Measurements from ENCODE around the gene PLEKHA1. TPM values are rescaled to one million over a fixed set of nuclear protein-coding genes. Genes with fewer than 3 reads are reported as not detected.

Gene PLEKHA1
- total and polyA plus RNA-seq, 2 of the 4 experiments (the other 2 are of a cell fraction) = 7.2 to 9.5 TPM

DNA sequence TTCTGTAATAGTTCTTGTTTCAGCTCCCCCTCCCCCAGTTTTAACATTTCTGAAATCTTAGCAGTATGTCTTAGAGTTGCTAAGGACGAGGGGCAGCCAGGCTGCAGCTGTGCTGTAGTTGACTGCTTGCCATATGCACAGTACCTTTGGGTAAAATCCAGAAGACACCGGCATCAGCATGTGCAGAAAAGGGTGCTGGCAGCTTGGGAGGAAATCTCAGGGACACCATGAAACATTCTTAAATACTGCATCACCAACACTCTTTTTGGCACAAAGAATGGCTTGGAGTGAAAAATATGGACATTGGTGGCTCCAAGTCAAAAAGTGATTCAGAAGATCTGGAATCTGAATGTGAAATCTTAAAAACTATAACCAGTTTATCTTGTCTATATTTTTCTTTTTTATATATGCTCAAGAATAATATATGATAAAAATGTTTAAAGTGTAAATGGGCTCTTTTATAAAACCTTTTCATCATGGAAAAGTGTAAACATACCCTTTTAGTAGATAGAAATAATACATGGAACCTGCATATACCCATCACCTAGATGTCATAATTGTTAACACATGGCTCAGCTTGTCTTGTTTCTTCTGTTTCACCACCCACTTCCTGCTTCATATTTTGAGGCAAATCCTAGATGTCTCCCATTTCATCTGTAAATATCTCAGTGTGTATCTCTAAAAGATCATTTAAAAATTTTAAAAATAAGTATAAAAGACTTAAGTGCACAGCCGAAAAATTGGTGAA lies 45.5 kb downstream of the PLEKHA1 start:
- DNase-seq (peak; percentile 85), ATAC-seq (ENCODE audit: low read depth) (peak; percentile 66)
- Histone ChIP-seq H3K27ac (ENCODE audit: insufficient read depth, low read length) (no peak overlapping the region), H3K27me3 (ENCODE audit: control insufficient read depth, insufficient read depth, low read length) (no peaks in the 10 kb centered on the region), H3K4ac (ENCODE audit: low read depth, low read length) (no peak overlapping the region), H2AK5ac (ENCODE audit: low read depth, low read length) (no peak overlapping the region), H3K18ac (ENCODE audit: low read depth, low read length) (no peak overlapping the region), H4K91ac (ENCODE audit: insufficient read depth, low read depth, low read length) (no peak overlapping the region), H3K36me3 (ENCODE audit: control insufficient read depth, insufficient read depth, low read length) (peaks cover 2% of the 10 kb centered on the region; the same call in 1 of the 2 replicates), H3K79me1 (ENCODE audit: low read depth in 1 of 2, low read length in 2 of 2) (no peaks in the 10 kb centered on the region), H2BK120ac (ENCODE audit: low read depth, low read length) (no peak overlapping the region), H3K14ac (replicated peaks; ENCODE audit: low read depth, low read length) (no peak overlapping the region), H3K4me1 (ENCODE audit: control insufficient read depth, insufficient read depth, low read length) (peaks cover 4% of the 10 kb centered on the region), H3K56ac (ENCODE audit: extremely low read depth, insufficient read depth, low read length) (no peak overlapping the region), H3K4me3 (ENCODE audit: insufficient read depth, low read depth, low read length) (no peak overlapping the region), H2BK5ac (ENCODE audit: low read depth, low read length, poor library complexity, severe bottlenecking) (no peak overlapping the region), H3K9me1 (ENCODE audit: insufficient read depth, low read length) (peaks cover 5% of the 10 kb centered on the region), H4K5ac (ENCODE audit: low read depth, low read length) (no peak overlapping the region), H4K8ac (ENCODE audit: low read depth in 2 of 2, low read length in 2 of 2) (no peak overlapping the region), H2BK15ac (ENCODE audit: low read depth, low read length) (no peak overlapping the region), H3K9me3 (ENCODE audit: control insufficient read depth, insufficient read depth, low read length) (no peaks in the 10 kb centered on the region), H2BK20ac (ENCODE audit: low read depth, low read length) (no peak overlapping the region), H3K4me2 (ENCODE audit: low read depth, low read length) (peak overlapping the region; percentile 21; the same call in 1 of the 2 replicates), H2AFZ (replicated peaks; ENCODE audit: low read length, poor library complexity) (peak overlapping the region; percentile 56), H3K9ac (ENCODE audit: low read depth, low read length) (no peak overlapping the region), H3K23ac (ENCODE audit: low read depth, low read length) (no peak overlapping the region), H4K20me1 (ENCODE audit: insufficient read depth, low read length) (no peaks in the 10 kb centered on the region), H2AK9ac (replicated peaks; ENCODE audit: low read depth, low read length, poor library complexity) (no peak overlapping the region)
- no TSS peak for BruUV-seq (replicated peaks)
- TF ChIP-seq BHLHE40 (IDR thresholded peaks at IDR 0.05; ENCODE audit: low read depth, low read length) (peak; percentile 22; the same call in 1 of the 2 replicates), CHD1 (IDR thresholded peaks at IDR 0.05; ENCODE audit: low read depth, low read length) (no peak)
- in situ Hi-C loops (cut with MboI; ENCODE audit: low sequenced_read_pairs) = no loop called here
- no CpG with 5 or more reads among the region's 3 CpGs for WGBS, 2 experiments (ENCODE audit: extremely low coverage in 2 of 2, insufficient read length in 1 of 2)
- POLR2A ChIA-PET (ENCODE audit: unreplicated experiment) = no interaction called here
- CTCF ChIA-PET = interaction anchor here (0.7 to 2.0 kb wide), 2 partner anchors 10 to 12 kb away, joined by 3 to 5 read pairs; no protein-coding TSS in a partner anchor
- dilution Hi-C loops (cut with HindIII; ENCODE audit: low sequenced_read_pairs, unreplicated experiment) = no loop called here
- intact Hi-C loops (cut with micrococcal nuclease) = loop anchor here (5.0 kb wide), 1 partner anchor 43 kb away; no protein-coding TSS in a partner anchor
